ENCODE results near the gene TENT4A.

TENT4A gene

DNA sequence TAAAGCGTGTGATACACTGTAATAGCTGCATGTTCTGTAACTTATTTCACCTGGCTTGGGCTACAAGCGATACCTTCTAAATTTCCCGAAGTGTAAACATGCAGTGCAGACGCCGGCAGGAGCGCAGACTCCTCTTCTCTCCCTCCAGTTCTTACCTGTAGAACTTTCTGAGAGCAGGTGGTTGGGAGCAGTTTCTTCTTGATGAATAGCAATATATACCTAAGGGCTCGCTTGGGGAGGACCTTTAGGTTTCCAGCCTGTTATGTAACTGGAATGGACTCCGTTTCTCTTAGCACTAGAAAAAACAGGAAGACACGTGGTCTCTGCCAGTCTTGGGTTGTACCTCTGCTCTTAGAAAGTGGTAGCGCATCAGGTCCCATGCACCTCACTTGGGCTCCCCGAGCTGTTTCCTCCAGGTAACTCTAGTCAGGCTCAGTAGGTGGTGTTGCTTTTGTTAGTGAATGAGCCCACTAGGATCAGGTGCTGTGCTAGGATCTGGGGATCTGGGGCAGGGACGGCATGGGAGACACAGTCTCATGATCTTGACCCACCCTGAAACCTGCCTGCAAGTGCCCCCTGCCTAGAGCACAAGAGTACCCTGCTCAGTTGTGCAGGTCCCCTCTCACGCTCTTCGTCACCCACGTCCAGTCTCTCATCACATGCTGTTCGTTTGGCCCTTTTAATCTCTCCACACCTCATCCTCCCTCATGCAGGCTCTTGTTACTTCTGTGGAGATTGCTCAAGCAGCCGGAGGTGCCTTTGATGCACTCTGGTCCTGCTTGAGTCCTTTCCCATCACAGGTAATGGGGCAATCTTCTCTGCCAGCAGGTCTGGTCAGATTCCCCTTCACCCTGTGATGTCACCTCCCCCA is 2.8 kb downstream of the TENT4A start:
- peaks cover 62% of the 10 kb centered on the region for H4K20me1 ChIP-seq (ENCODE audit: insufficient read depth, low read length)

DNA sequence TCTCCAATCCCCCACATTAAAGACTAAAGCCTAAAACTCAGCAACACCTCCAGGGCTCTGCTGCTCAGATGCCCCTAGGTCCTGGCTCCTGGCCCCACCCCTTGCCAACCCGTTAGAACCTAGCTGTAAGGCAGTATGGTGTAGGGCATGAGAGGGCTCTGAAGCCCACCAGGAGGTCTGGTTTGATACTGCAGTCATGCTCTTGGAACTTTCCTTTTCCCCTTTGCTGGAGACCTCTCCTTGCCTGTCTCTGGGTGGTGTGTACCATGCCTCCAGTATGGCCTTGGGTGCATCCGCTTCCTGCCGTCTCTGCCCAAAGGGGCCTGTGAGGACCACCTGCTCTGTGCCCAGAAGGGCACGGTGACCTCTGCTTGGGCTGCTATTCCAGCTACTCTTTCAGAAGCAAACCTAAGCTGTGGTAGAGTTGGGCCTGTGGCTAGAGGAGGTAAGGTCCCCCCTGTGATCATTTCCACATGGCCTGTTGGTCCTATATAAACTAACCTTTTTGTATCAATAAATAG is 3.5 kb downstream of the TENT4A start:
- Histone ChIP-seq H3K9ac (ENCODE audit: low read length) (no peak overlapping the region), H3K27me3 (ENCODE audit: low read depth, low read length) (no peaks in the 10 kb centered on the region), H4K20me1 (ENCODE audit: insufficient read depth, low read length) (peaks cover 69% of the 10 kb centered on the region), H2AFZ (ENCODE audit: low read depth, low read length) (no peak overlapping the region), H3K4me3 (ENCODE audit: low read length) (no peak overlapping the region), H3K4me2 (ENCODE audit: low read length) (peak overlapping the region; percentile 82; the same call in 1 of the 2 replicates), H3K9me3 (ENCODE audit: insufficient read depth, low read length) (no peaks in the 10 kb centered on the region), H3K27ac (ENCODE audit: low read length) (no peak overlapping the region), H3K4me1 (ENCODE audit: low read length) (peaks cover 47% of the 10 kb centered on the region), H3K79me2 (ENCODE audit: low read length) (peaks cover 77% of the 10 kb centered on the region), H3K36me3 (replicated peaks; ENCODE audit: low read depth, low read length) (peaks cover 27% of the 10 kb centered on the region)
- TF ChIP-seq, protein P1, sequence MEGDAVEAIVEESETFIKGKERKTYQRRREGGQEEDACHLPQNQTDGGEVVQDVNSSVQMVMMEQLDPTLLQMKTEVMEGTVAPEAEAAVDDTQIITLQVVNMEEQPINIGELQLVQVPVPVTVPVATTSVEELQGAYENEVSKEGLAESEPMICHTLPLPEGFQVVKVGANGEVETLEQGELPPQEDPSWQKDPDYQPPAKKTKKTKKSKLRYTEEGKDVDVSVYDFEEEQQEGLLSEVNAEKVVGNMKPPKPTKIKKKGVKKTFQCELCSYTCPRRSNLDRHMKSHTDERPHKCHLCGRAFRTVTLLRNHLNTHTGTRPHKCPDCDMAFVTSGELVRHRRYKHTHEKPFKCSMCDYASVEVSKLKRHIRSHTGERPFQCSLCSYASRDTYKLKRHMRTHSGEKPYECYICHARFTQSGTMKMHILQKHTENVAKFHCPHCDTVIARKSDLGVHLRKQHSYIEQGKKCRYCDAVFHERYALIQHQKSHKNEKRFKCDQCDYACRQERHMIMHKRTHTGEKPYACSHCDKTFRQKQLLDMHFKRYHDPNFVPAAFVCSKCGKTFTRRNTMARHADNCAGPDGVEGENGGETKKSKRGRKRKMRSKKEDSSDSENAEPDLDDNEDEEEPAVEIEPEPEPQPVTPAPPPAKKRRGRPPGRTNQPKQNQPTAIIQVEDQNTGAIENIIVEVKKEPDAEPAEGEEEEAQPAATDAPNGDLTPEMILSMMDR (IDR thresholded peaks at IDR 0.05; ENCODE audit: low read depth, low read length): no peak
- TF ChIP-seq EZH2phosphoT487 (IDR thresholded peaks at IDR 0.05; ENCODE audit: low read depth): no peak

More for the DNA sequence above, 2.8 kb downstream of the TENT4A start:
- H3K9me3 ChIP-seq (ENCODE audit: insufficient read depth, low read length): no peaks in the 10 kb centered on the region
- H2AFZ ChIP-seq (ENCODE audit: low read depth, low read length): no peak overlapping the region
- H3K27ac ChIP-seq (ENCODE audit: low read length): no peak overlapping the region
- H3K36me3 ChIP-seq (replicated peaks; ENCODE audit: low read depth, low read length): peaks cover 27% of the 10 kb centered on the region
- peak overlapping the region; percentile 93 for H3K4me3 ChIP-seq (ENCODE audit: low read length)
- peaks cover 43% of the 10 kb centered on the region for H3K4me1 ChIP-seq (ENCODE audit: low read length)
- no peaks in the 10 kb centered on the region for H3K27me3 ChIP-seq (ENCODE audit: low read depth, low read length)
- 0 out of 2 replicates have a peak overlapping the region, but pooled peaks have one; percentile 62 for H3K9ac ChIP-seq (ENCODE audit: low read length)
- H3K79me2 ChIP-seq (ENCODE audit: low read length): peaks cover 70% of the 10 kb centered on the region
- TF ChIP-seq, protein P1 (IDR thresholded peaks at IDR 0.05; ENCODE audit: low read depth, low read length): no peak
- TF ChIP-seq EZH2phosphoT487 (IDR thresholded peaks at IDR 0.05; ENCODE audit: low read depth): no peak
- peak overlapping the region; percentile 82 for H3K4me2 ChIP-seq (ENCODE audit: low read length)

DNA sequence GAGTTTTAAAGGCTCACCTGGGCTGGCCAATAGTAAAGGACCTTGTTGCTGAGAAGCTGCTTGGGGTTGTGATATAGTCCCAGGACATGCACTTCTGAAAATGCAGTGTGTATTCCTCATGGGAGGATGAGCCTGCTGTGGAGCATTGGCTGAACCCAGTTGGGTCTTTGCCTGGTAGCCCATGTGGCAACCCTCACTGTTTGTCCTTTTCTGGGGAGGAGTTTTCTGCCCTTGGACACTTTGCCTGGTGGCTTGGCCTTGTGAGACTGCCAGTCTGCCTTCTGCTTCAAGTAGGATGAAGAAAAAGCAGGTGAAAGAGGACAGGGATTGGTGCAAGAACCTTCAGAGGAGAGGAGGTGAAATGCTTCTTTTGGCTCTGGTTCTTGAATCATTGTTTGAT is 4.0 kb downstream of the TENT4A start:
- H3K4me1 ChIP-seq (ENCODE audit: low read length): peaks cover 49% of the 10 kb centered on the region
- no peak overlapping the region for H3K9ac ChIP-seq (ENCODE audit: low read length)
- no peak overlapping the region for H3K27ac ChIP-seq (ENCODE audit: low read length)
- TF ChIP-seq EZH2phosphoT487 (IDR thresholded peaks at IDR 0.05; ENCODE audit: low read depth): no peak
- TF ChIP-seq, protein P1 (IDR thresholded peaks at IDR 0.05; ENCODE audit: low read depth, low read length): no peak
- H3K27me3 ChIP-seq (ENCODE audit: low read depth, low read length): no peaks in the 10 kb centered on the region
- no peak overlapping the region for H2AFZ ChIP-seq (ENCODE audit: low read depth, low read length)
- H4K20me1 ChIP-seq (ENCODE audit: insufficient read depth, low read length): peaks cover 75% of the 10 kb centered on the region
- peaks cover 27% of the 10 kb centered on the region for H3K36me3 ChIP-seq (replicated peaks; ENCODE audit: low read depth, low read length)
- H3K9me3 ChIP-seq (ENCODE audit: insufficient read depth, low read length): no peaks in the 10 kb centered on the region
- H3K4me3 ChIP-seq (ENCODE audit: low read length): no peak overlapping the region
- H3K79me2 ChIP-seq (ENCODE audit: low read length): peaks cover 83% of the 10 kb centered on the region
- H3K4me2 ChIP-seq (ENCODE audit: low read length): peak overlapping the region; percentile 82

DNA sequence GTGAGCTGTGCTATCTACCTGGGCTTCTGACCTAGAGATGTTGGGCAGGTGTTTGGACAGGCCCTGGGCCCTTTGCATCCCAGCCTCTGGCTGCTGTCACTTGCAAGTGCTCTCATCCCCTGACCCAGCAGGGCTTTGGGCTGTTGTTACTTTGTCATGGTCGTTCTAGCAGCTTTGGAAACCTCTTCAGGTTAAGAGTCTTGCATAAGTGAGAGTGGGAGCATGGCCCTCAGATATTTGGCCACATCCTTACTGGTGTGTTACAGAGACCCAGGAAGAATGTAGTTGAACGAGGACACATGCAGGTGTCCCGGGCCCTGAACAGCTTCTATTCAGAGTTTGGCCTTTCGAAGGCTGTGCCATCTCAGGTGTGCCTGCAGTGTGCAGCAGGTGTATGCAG is 4.5 kb downstream of the TENT4A start:
- peaks cover 27% of the 10 kb centered on the region for H3K36me3 ChIP-seq (replicated peaks; ENCODE audit: low read depth, low read length)
- TF ChIP-seq, protein P1 (IDR thresholded peaks at IDR 0.05; ENCODE audit: low read depth, low read length): no peak
- no peak for TF ChIP-seq EZH2phosphoT487 (IDR thresholded peaks at IDR 0.05; ENCODE audit: low read depth)
- no peak overlapping the region for H3K9ac ChIP-seq (ENCODE audit: low read length)
- peaks cover 53% of the 10 kb centered on the region for H3K4me1 ChIP-seq (ENCODE audit: low read length)
- H2AFZ ChIP-seq (ENCODE audit: low read depth, low read length): no peak overlapping the region
- H3K4me2 ChIP-seq (ENCODE audit: low read length): peak overlapping the region; percentile 82; the same call in 1 of the 2 replicates
- no peak overlapping the region for H3K27ac ChIP-seq (ENCODE audit: low read length)
- H3K79me2 ChIP-seq (ENCODE audit: low read length): peaks cover 87% of the 10 kb centered on the region
- no peaks in the 10 kb centered on the region for H3K27me3 ChIP-seq (ENCODE audit: low read depth, low read length)
- H3K4me3 ChIP-seq (ENCODE audit: low read length): no peak overlapping the region
- no peaks in the 10 kb centered on the region for H3K9me3 ChIP-seq (ENCODE audit: insufficient read depth, low read length)
- peaks cover 79% of the 10 kb centered on the region for H4K20me1 ChIP-seq (ENCODE audit: insufficient read depth, low read length)
